A673 (cell line): ENCODE data around the gene EVA1B.

Experiments used
- EZH2 ChIP-seq: fragments of 200-600 bp; sonication (generic); IDR thresholded peaks from 2 replicates; pipeline ENCODE4 v1.6.1; 2017; ENCODE audit warnings: borderline replicate concordance, low read depth, mild to moderate bottlenecking, mixed read lengths, antibody characterized with exemption, low read length; ENCODE audit not compliant: poor library complexity, severe bottlenecking
- TF ChIP-seq, protein P1 (sequence below): fragments of 300-800, 200-600 bp; sonication (generic); conservative IDR thresholded peaks from 2 replicates; pipeline ENCODE4 v1.5.1; 2017; ENCODE audit warnings: low read depth, mild to moderate bottlenecking, antibody characterized with exemption, low read length, moderate library complexity, mixed read lengths

DNA sequence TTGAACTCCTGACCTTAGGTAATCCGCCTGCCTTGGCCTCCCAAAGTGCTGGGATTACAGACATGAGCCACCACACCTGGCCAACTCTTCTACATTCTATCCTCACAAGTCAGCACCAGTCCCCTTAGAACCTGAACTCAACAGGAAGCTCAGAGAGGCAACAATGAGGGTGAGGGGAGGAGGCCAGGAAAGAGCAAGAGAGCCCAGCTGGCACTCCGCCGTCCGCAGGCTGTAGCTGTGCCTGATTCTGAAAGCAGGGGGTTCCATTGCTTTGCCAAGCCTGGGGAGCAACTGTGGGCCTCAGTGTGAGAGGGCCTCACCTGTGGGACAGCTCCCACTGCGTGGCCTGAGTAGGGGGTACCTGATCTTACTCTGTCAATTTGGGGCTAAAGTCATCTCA, 43.6 kb upstream of the EVA1B start:
- TF ChIP-seq, protein P1, sequence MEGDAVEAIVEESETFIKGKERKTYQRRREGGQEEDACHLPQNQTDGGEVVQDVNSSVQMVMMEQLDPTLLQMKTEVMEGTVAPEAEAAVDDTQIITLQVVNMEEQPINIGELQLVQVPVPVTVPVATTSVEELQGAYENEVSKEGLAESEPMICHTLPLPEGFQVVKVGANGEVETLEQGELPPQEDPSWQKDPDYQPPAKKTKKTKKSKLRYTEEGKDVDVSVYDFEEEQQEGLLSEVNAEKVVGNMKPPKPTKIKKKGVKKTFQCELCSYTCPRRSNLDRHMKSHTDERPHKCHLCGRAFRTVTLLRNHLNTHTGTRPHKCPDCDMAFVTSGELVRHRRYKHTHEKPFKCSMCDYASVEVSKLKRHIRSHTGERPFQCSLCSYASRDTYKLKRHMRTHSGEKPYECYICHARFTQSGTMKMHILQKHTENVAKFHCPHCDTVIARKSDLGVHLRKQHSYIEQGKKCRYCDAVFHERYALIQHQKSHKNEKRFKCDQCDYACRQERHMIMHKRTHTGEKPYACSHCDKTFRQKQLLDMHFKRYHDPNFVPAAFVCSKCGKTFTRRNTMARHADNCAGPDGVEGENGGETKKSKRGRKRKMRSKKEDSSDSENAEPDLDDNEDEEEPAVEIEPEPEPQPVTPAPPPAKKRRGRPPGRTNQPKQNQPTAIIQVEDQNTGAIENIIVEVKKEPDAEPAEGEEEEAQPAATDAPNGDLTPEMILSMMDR = no peak
- TF ChIP-seq EZH2 = no peak
